GM19238 (cell line): Measurements from ENCODE around the gene FERMT2.
"Not testable (repeated sequence)": the region's sequence is repeated elsewhere in the genome, so short reads cannot be mapped to it uniquely, and the experiment has no call there.

Experiments
- DNase-seq: peaks from one replicate; pipeline ENCODE4 v3.0.0; 2011; ENCODE audit warnings: low spot score; ENCODE audit not compliant: insufficient read length

The FERMT2 gene

GRCh38 chr14:52868911-52869618 is 81.8 kb downstream of the FERMT2 start:
- DNase-seq: no peak

- DNase-seq: not testable (repeated sequence)
Measured at GRCh38 chr14:52864893-52865292, 86.0 kb downstream of the FERMT2 start.

DNA sequence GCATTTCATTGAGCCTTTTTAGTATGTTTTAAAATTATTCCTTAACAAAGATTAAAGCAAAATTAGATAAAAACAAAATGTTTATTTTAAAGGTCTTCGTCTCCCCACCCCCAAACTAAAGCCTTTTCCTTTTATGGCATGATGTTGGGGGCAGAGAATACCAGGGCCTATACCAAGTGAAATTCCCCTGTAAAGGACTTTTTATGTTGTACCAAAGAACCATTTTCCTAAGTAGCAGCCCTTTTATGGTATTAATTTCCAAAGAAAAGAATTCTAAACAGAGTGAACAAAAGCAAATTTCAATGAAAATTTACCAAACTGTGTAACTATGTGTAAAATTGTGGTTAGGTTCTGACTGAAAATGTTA is 87.5 kb downstream of the FERMT2 start:
- no peak for DNase-seq

- no peak for DNase-seq
Measured at GRCh38 chr14:52862632-52863333, 88.1 kb downstream of the FERMT2 start.

DNA sequence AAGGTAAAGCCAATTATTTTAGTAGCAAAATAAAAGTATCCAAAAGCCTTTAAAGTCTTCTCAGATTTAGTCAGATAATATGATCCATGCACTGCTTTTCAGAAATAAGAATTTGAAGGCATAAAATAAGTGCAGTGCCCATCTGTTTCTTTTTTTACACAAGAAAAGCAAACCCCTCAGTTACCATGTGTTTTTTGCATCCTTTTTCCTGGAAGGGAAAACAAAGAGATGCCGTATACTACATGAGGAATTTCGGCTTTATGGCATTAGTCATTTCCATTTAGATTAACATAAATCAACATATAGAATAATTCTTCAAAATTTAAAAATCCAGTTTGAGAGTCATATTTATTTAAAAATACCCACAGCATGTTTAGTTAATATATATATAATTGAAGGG is 89.4 kb downstream of the FERMT2 start:
- DNase-seq: no peak

DNA sequence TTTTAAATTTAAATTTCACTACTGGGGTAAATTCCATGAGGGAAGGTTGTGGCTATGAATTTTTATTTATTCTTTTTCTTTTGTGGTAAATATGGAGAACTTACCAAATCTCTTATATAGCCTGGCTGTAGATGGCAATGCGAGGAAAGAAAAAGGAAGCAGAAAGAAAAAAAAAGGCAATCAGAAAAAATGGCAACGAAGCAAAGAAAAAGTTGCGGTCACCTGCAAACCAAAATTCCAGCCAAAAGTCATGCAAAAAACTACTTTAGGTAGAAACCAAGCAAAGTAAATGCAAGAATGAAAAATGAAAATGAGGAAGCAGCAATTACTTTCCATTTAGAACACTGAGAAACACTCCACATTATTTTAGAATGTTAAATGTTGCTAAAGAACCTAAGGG is 89.9 kb downstream of the FERMT2 start:
- no peak for DNase-seq

GRCh38 chr14:52860209-52860608 is 90.6 kb downstream of the FERMT2 start:
- DNase-seq: no peak

DNA sequence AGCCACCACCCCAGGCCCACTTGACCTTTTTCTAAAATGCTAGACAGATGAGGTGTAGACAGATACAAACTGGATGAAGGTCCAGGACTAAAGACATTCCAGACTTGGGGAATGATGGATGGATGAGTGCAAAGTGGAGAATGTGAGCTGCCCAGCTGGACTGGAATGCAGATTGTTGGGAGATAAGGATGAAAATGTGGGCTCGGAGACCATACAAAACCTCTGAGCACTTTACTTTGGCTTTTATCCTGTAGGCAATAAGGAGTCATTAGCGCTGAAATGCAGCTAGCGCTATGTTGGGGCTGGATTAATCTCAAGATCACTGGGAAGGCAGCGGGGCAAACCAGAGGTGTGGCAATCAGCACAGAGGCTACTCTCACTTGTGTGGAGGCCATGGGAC is 94.7 kb downstream of the FERMT2 start:
- DNase-seq: no peak

- no peak for DNase-seq
Measured at GRCh38 chr14:52853522-52853854, 97.4 kb downstream of the FERMT2 start.

DNA sequence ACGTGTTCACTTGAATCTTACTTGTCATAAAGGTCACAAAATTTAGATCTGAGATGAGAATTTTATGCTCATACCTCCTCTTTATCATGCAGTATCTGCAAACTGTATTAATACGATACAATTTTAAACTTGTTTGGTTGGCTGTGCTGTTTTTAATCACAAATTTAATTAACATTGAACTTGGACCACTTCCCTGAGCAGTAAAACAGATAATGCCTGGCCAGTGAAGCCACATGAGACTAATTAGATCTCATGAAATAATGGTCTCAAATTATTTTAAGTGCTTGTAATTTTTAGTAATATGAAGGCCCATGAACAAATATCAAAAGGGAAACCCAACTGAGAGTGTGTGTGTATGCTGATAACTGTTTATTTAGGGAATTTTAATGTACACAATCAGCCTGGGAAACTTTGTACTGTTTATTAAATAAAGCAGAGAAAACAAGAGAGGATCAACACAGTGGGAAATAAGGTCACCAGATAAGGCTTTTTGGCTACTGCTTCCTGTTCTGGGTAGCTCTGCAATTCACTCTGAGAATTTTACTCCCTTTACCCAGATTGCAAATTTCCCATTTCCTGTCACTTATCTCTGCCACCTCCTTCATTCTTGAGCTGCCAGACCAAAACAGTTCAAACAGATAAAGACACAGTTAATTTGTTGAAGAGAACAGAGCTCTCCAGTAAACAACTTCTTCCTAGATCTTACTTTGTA is 97.9 kb downstream of the FERMT2 start:
- no peak for DNase-seq

- no peak for DNase-seq
Measured at GRCh38 chr14:52850451-52850909, 100.4 kb downstream of the FERMT2 start.

GRCh38 chr14:52848626-52849025 is 102.2 kb downstream of the FERMT2 start:
- DNase-seq: no peak

DNA sequence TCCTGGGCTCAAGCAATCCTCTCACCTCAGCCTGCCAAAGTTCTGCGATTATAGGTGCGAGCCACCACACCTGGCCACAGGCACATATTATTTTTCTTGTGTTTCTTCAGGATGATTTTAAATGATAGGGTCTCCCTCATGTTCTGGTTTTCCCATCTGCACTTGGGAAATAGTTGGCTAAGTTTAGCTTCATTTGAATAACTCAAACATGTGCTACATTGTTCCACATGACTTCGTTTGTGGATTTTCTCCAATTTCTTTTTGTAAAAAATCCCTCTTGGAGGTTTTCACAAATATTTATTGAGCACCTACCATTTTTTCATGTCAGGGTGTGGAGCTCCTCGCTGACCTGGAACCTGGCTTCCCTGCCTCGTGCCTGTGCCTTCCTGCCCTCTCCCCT is 104.3 kb downstream of the FERMT2 start:
- DNase-seq: no peak

DNA sequence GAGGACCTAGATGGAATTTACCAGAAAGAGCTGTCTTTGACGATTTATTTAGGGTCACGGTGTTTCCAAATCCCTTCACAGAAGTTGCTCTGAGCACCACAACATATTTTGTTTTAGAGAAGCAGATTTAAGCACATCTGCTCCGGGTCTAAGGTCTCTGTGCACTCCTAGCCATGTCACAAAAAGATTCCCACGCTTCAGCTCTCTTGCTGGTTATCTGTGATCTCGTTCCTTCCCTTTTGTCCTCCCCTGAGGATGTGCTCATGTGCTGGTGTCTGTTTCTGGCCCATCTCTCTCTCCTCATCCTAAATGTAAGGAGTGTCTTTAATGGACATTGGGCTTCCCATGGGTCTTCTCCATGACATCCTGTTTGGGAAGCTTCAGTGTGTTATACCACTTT is 105.8 kb downstream of the FERMT2 start:
- DNase-seq: no peak

DNA sequence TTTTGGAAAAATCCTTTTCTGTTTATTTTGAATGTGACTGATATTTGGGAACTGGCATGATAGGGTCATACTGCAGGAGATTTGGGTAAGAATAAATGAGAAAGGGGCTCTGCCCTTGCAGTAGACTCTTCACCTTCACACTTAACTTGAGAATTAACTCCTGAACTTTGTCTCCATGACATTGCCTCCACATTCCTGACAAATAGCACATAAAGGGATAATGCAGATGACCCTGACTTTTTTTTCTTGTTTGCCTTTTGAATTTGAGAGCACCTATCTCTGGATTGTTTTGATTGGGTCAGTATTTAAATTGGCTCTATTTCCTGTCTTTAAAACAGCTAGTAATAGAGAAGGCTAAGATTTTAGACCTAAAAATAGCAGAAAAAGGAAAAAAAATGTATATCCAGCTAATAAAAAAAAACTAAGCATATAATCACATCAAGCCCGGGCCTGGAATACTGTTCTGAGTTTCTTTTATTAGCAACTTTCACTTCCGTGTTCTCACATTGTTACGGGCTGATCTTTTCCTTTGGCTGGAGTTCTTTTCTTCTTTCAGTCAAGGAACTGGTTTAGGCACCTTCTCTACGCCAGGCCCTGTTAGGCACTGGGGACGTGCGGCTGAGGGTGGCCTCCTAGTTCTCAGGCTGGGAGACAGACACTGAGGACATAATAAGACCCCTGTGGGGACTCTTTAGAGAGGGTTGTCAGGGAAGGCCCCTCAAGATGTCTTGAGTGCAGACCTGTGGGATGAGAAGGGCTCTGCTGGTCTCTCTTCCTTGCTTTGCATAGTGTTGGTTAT is 106.4 kb downstream of the FERMT2 start:
- no peak for DNase-seq

DNA sequence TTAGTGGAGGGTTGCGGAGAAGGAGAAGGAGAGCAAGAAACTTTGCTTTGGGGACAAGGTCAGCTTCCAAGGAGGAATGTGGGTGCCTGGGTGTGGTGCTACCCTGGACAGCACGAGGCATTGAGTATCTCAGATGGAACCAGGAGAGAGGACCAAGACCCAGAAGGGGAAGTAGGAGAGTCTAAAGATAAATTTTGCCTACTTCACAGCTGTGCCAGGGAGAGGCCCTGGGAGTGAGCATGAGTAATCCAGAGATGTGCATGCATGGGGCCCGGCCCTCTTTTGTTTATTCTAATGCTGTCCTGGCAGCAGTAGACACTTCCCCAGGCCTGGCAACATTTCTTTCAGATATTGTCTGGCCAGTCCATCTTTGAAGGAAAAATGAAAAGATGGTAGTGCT is 110.0 kb downstream of the FERMT2 start:
- no peak for DNase-seq

DNA sequence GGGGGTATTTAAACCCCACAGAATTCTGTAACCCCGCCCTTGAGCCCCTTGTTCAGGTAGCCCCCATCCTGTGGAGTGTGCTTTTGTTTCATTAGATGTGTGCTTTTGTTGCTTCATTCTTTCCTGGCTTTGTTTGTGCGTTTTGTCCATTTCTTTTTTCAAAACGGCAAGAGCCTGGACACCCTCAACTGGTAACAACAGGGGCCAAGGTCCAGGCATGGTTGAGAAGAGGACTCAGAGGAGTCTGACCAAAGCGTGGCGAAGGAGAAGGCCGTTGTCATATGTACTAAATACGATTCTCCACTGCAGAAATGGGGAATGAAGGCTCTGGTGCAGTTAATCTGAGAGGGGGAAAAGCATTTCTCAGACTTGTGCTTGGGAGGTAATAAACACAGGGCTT is 113.4 kb downstream of the FERMT2 start:
- no peak for DNase-seq

GRCh38 chr14:52836063-52836462 is 114.8 kb downstream of the FERMT2 start:
- DNase-seq: no peak

- no peak for DNase-seq
Measured at GRCh38 chr14:52835122-52835903, 115.5 kb downstream of the FERMT2 start.

- no peak for DNase-seq
Measured at GRCh38 chr14:52834440-52834842, 116.4 kb downstream of the FERMT2 start.

DNA sequence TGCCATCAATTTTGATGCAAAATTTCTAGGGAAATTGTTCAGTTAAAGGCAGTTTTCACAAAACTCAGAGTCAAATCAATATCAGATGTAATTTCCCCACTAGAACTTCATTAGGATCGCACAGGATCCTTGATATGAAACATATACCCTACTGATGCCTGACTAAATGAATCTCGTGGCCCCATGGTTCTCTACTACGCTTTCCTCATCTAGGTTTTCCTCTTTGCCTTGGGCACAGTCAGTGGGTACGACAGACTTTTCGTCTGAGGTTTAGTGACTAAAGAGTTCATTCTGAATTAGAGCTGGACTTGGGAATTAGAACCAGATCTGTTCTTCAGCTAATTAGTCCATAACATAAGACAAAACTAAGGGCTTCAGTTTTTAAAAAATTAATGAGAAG is 117.0 kb downstream of the FERMT2 start:
- no peak for DNase-seq
